Thyroid gland (tissue), 4 donors: ENCODE results near the gene CLCN2. TPM values are rescaled to one million over a fixed set of nuclear protein-coding genes. Genes with fewer than 3 reads are reported as not detected.

ENCODE experiments used
- DNase-seq, 2 donors: peaks; one replicate each; pipeline ENCODE4 v3.0.0-alpha.2; 2019
- H3K27ac ChIP-seq, 3 donors: fragments of 200-600 bp; sonication (generic); 1 replicate in 2 of 3; 2 replicates in 1 of 3; pipeline ENCODE4 v1.5.1; 2016 to 2019; ENCODE audit warnings: mild to moderate bottlenecking in 1 of 3, moderate library complexity in 1 of 3
- H3K27me3 ChIP-seq: fragments of 200-600 bp; sonication (generic); one replicate; pipeline ENCODE4 v1.5.1; 2019
- H3K36me3 ChIP-seq, 2 donors: fragments of 200-600 bp; sonication (generic); one replicate each; pipeline ENCODE4 v1.5.1; 2016 to 2019
- H3K4me1 ChIP-seq, 2 donors: fragments of 200-600 bp; sonication (generic); one replicate each; pipeline ENCODE4 v1.5.1; 2017 to 2019
- H3K4me3 ChIP-seq, 3 donors: fragments of 200-600 bp; sonication (generic); replicated peaks in 1 of 3; 1 replicate in 2 of 3; 2 replicates in 1 of 3; pipeline ENCODE4 v1.5.1; 2016; ENCODE audit warnings: mild to moderate bottlenecking in 1 of 3
- H3K9me3 ChIP-seq: fragments of 200-600 bp; sonication (generic); one replicate; pipeline ENCODE4 v1.5.1; 2017
- POLR2A ChIP-seq, 2 donors: fragments of 450-650 bp; IDR thresholded peaks; one replicate each; pipeline ENCODE4 v1.6.1; 2017; ENCODE audit warnings: antibody characterized with exemption in 2 of 2, mild to moderate bottlenecking in 2 of 2, moderate library complexity in 1 of 2
- WGBS, 2 donors: methylation state at CpG; one replicate each; pipeline ENCODE4 v1.1.5; 2017; 5-methylcytosine and 5-hydroxymethylcytosine counted together
- intact Hi-C: fragments of 100-400 bp; cut with DNase I; formaldehyde crosslinking; loops from one replicate; pipeline ENCODE4 v1.15.1; 2023
- total RNA-seq, 4 donors: library from RNA; depleted of rRNA; stranded (reverse); fragments of >200 nt; gene quantifications; one replicate each; pipeline ENCODE4 v1.2.3, GENCODE V29; 2016
- TF ChIP-seq, protein P1 (sequence below), 6 experiments: fragments of 200-600 bp in 3 of 6; fragments of 450-650 bp in 3 of 6; sonication (generic) in 3 of 6; IDR thresholded peaks; one replicate each; pipeline ENCODE4 v1.5.1; 2016 to 2019; ENCODE audit warnings: antibody characterized with exemption in 6 of 6, mild to moderate bottlenecking in 2 of 6, inconsistent platforms in 1 of 6, moderate library complexity in 1 of 6

Gene CLCN2
- total RNA-seq, 4 donors from 2014 or later = 4.3 to 7.6 (median 5.2) TPM

GRCh38 chr3:184399410-184399809 lies 38.0 kb upstream of the CLCN2 start:
- no peaks in the 10 kb centered on the region for H3K4me1 ChIP-seq
- H3K27me3 ChIP-seq = no peaks in the 10 kb centered on the region
- WGBS, 2 donors = 16 to 21% methylated on average over 8 to 9 of the region's 9 CpGs
- H3K9me3 ChIP-seq = no peaks in the 10 kb centered on the region
- no peak overlapping the region for H3K27ac ChIP-seq
- no peaks in the 10 kb centered on the region for H3K36me3 ChIP-seq
- no peak for DNase-seq
- H3K4me3 ChIP-seq = no peak overlapping the region
- no peak for TF ChIP-seq POLR2A (IDR thresholded peaks at IDR 0.05)
- TF ChIP-seq, protein P1, sequence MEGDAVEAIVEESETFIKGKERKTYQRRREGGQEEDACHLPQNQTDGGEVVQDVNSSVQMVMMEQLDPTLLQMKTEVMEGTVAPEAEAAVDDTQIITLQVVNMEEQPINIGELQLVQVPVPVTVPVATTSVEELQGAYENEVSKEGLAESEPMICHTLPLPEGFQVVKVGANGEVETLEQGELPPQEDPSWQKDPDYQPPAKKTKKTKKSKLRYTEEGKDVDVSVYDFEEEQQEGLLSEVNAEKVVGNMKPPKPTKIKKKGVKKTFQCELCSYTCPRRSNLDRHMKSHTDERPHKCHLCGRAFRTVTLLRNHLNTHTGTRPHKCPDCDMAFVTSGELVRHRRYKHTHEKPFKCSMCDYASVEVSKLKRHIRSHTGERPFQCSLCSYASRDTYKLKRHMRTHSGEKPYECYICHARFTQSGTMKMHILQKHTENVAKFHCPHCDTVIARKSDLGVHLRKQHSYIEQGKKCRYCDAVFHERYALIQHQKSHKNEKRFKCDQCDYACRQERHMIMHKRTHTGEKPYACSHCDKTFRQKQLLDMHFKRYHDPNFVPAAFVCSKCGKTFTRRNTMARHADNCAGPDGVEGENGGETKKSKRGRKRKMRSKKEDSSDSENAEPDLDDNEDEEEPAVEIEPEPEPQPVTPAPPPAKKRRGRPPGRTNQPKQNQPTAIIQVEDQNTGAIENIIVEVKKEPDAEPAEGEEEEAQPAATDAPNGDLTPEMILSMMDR (IDR thresholded peaks at IDR 0.05) = no peak
- intact Hi-C loops = no loop called here

DNA sequence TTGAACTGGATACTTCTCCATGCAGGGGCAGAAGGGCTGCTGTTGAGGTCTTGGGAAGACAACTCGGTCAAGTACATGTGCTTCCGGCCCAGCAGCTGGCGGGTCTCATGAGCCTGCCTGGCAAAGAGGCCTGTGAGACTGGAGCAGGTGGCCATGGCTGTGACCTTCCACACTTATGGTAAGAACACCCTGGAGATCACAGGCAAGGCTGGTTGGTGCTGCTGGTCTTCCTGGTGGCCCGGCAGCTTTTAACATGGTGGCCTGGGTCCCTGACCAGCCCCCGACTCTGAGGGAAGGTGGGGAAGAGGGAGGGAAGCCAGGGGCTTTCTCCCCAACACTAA lies 33.9 kb upstream of the CLCN2 start:
- intact Hi-C loops = no loop called here
- Histone ChIP-seq H3K27me3 (no peaks in the 10 kb centered on the region), H3K36me3 (no peaks in the 10 kb centered on the region), H3K9me3 (no peaks in the 10 kb centered on the region), H3K27ac (no peak overlapping the region), H3K4me1 (no peaks in the 10 kb centered on the region), H3K4me3 (no peak overlapping the region)
- TF ChIP-seq, protein P1 (IDR thresholded peaks at IDR 0.05) = no peak
- TF ChIP-seq POLR2A (IDR thresholded peaks at IDR 0.05) = no peak
- no peak for DNase-seq
- WGBS, 2 donors = 89 to 90% methylated on average over 2 to 3 of the region's 5 CpGs

DNA sequence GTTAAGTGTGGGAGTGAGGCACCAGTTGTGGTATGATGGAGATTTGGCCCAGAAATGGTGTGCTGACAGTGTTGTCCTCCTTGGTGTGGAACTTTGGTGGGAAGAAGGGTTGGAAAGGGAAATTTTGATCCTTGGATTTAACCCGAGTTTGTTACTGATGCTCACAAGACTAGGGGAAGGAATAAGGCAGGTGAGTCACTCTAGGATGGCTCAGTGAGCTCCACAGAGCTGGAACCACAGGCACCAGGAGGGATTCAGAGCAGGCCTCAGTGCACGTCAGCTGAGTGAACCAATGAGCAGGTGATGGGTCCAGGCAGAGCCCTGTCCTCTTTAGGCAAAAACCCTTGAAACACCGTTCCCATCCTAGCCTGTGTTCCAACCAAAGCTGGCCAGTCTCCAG lies 29.9 kb upstream of the CLCN2 start:
- TF ChIP-seq, protein P1 (IDR thresholded peaks at IDR 0.05) = no peak
- TF ChIP-seq POLR2A (IDR thresholded peaks at IDR 0.05) = no peak
- Histone ChIP-seq H3K27ac (no peak overlapping the region), H3K9me3 (no peaks in the 10 kb centered on the region), H3K4me3 (no peak overlapping the region), H3K27me3 (no peaks in the 10 kb centered on the region), H3K36me3 (no peaks in the 10 kb centered on the region), H3K4me1 (no peaks in the 10 kb centered on the region)
- intact Hi-C loops = no loop called here
- no peak for DNase-seq
- 73 to 84% methylated on average over 3 of the region's 3 CpGs for WGBS, 2 donors

DNA sequence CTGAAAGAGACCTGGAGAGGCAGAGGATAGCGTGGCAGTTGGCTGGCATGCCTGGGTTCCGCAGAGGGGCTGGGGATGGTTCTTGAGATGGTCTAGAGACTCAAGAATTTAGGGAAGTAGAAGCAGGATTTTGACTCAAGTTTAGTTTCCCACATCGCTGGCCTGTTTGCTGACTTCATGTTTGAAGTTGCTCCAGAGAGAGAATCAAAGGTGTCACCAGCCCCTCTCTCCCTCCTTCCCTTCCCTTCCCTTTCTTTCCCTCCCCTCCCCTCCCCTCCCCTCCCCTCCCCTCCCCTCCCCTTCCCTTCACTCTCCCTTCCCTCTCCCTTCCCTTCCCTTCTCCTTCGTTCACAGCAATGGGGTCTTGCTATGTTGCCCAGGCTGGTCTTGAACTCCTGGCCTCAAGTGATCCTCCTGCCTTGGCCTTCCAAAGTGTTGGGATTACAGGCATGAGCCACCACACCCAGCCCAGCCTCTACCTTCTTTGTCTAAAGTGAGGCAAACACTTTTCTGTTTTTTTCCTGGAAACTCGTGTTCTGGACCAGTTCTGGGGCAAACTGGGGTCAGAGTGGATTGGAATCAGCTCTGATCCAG lies 28.6 kb upstream of the CLCN2 start:
- intact Hi-C loops = no loop called here
- Histone ChIP-seq H3K9me3 (no peaks in the 10 kb centered on the region), H3K27ac (no peak overlapping the region), H3K4me3 (no peak overlapping the region), H3K27me3 (no peaks in the 10 kb centered on the region), H3K4me1 (no peaks in the 10 kb centered on the region), H3K36me3 (no peaks in the 10 kb centered on the region)
- 90 to 92% methylated on average over 5 of the region's 5 CpGs for WGBS, 2 donors
- no peak for DNase-seq
- TF ChIP-seq POLR2A (IDR thresholded peaks at IDR 0.05) = no peak
- TF ChIP-seq, protein P1 (IDR thresholded peaks at IDR 0.05) = no peak

DNA sequence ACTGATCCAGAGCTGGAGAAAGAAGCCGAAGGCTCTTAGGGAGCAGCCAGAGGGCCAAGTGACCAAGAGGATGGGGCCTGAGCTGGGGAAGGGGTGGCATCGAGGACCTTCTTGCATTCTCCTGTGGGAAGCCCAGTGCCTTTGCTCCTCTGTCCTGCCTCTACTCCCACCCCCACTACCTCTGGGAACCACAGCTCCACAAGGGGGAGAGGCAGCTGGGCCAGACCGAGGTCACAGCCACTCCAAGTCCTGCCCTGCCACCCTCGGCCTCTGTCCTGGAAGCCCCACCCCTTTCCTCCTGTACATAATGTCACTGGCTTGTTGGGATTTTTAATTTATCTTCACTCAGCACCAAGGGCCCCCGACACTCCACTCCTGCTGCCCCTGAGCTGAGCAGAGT lies 28.0 kb upstream of the CLCN2 start:
- H3K36me3 ChIP-seq = no peaks in the 10 kb centered on the region
- intact Hi-C loops = no loop called here
- no peaks in the 10 kb centered on the region for H3K9me3 ChIP-seq
- DNase-seq = no peak
- TF ChIP-seq, protein P1 (IDR thresholded peaks at IDR 0.05) = no peak
- TF ChIP-seq POLR2A (IDR thresholded peaks at IDR 0.05) = no peak
- no peak overlapping the region for H3K4me3 ChIP-seq
- H3K27ac ChIP-seq = no peak overlapping the region
- H3K4me1 ChIP-seq = no peaks in the 10 kb centered on the region
- H3K27me3 ChIP-seq = no peaks in the 10 kb centered on the region
- 64 to 65% methylated on average over 5 of the region's 5 CpGs for whole genome bisulfite sequencing, 2 donors
